ENCODE data around the gene NCOA6.

GRCh38 chr20:34798328-34798727, 27.1 kb downstream of the NCOA6 start:
- TF ChIP-seq CTCF (IDR thresholded peaks at IDR 0.05; ENCODE audit: low read length) (no peak), EZH2 (optimal IDR thresholded peaks at IDR 0.05; ENCODE audit: low read depth, low read length) (no peak)

Measured in MM.1S (cell line).